LNCaP clone FGC (cell line): ENCODE data around the gene CAD.
A peak's percentile ranks its signal among the peaks of the same experiment; 100 is the strongest.
"Not testable (repeated sequence)": the region's sequence is repeated elsewhere in the genome, so short reads cannot be mapped to it uniquely, and the experiment has no call there.

ENCODE experiments used
- DNase-seq: peaks from one replicate; pipeline ENCODE4 v3.0.0-alpha.2; 2011; ENCODE audit warnings: low read depth
- H3K4me3 ChIP-seq: 2 replicates; pipeline ENCODE4 v1.5.1; 2011; ENCODE audit warnings: mild to moderate bottlenecking, low read depth, low read length, control low read depth
- CTCF ChIP-seq: IDR thresholded peaks from 2 replicates; pipeline ENCODE4 v1.5.1; 2012; ENCODE audit warnings: mild to moderate bottlenecking; ENCODE audit not compliant: control insufficient read depth, insufficient read depth; ENCODE audit errors: extremely low read depth

The CAD gene

GRCh38 chr2:27263287-27264252, 46.4 kb downstream of the CAD start:
- no peak for TF ChIP-seq CTCF
- H3K4me3 ChIP-seq, result peak overlapping the region; percentile 43
- no peak for DNase-seq

- no peak for TF ChIP-seq CTCF
- H3K4me3 ChIP-seq, result no peak overlapping the region
Measured at GRCh38 chr2:27264253-27264752, 47.1 kb downstream of the CAD start.

GRCh38 chr2:27264753-27265535, 47.8 kb downstream of the CAD start:
- no peak for DNase-seq
- no peak overlapping the region for H3K4me3 ChIP-seq
- no peak for TF ChIP-seq CTCF

More at GRCh38 chr2:27264253-27264752, 47.1 kb downstream of the CAD start:
- no peak for DNase-seq

GRCh38 chr2:27265536-27265870, 48.3 kb downstream of the CAD start:
- no peak overlapping the region for H3K4me3 ChIP-seq
- no peak for TF ChIP-seq CTCF
- no peak for DNase-seq

- not testable (repeated sequence) for DNase-seq, H3K4me3 ChIP-seq
Measured at GRCh38 chr2:27268296-27268695, 51.1 kb downstream of the CAD start.

- DNase-seq, result no peak
- H3K4me3 ChIP-seq, result no peak overlapping the region
- TF ChIP-seq CTCF, result no peak
Measured at GRCh38 chr2:27270131-27270530, 53.0 kb downstream of the CAD start.

GRCh38 chr2:27270670-27271069, 53.5 kb downstream of the CAD start:
- no peak overlapping the region for H3K4me3 ChIP-seq
- no peak for DNase-seq
- no peak for TF ChIP-seq CTCF
